Hypothalamus (tissue), 51 donors: Measurements from ENCODE around the gene STARD13.

Source experiments
- DNase-seq, 51 donors: peaks; one replicate each; lab custom pipeline; 2025; lab: John Stamatoyannopoulos, UW

Gene STARD13

DNA sequence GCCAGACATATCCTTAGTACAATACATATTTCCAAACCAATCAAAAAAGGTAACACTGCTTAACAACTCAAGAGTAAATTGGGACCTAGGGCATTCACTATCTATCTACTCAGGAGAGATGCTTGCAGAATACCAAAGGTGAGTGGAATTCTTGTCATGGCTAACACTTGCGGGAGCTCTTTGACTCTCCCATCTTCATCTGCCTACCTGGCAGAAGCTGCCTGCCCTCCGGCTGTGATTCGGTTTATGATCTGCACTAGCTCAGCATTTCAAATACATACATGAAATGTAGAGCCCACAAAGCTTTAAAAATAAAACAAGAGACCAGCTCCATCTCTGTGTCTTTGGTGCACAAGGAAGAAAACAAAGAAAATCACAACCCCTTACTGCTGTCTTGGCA, 127.3 kb downstream of the STARD13 start:
- DNase-seq, result no peak

DNA sequence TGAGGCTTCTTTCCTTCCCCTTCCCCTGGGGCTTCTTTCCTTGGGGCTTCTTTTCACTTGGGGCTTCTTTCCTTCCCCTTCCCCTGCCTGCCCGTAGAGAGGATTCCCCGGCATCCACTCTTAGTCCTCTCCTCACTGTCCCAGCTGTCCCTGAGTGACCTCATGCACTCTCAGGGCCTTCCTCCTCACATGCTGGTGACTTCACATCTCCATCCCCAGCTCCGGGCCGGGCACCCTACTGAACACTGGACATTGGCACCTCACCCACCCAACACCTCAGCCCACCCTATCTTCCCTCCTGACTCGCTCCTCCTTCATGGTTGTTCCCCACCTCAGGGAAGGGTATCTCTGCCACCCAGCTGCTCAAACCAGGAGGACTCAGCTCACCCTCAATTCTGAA, 130.6 kb downstream of the STARD13 start:
- DNase-seq, result no peak

DNA sequence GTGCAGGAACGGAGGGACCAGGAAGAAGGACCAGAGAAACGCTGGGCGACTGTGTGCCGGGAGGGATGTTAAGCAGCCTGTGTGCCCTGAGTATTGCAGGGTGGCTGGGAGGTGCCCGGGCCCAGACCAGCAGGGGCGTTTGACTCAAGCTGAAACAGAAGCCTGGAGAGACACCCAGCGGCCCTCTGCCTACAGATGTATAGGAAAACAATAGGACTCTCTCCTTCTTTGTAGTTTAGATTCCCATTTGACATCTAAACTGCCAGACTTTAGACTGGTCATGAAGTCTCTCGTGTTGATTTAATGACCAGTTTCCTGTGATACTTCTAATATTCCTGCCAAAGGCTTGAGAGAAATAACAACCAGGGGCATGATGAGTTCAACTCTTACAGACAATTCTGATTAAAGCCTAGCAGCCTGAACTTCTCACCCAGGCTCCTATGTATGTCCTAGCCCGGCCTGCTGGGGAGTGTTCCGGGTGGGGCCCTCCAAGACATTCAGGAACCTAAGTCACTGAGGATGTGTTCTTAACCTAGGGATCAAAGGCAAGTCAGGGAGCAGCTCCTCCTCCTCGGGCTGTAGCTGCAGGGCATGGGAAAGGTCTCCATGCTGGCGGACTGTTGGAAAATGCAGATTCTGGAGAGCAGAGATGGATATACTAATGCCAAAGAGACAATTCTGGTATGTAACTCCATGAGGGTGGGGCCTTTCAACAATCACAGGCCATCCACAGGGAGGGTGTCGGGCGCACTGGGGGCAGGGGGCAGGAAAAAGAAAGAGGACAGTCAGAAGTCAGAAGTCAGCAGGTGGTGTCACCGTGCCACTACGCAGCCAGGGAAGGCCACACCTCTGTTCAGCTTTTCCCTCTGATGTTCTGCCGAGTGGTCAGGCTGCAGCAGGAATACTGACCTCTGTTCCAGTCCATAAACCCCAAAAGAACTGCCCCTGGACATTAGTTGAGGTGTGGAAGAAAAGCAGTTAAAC, 131.8 kb downstream of the STARD13 start:
- peak in 1 of 51 donors; percentile 11 for DNase-seq

DNA sequence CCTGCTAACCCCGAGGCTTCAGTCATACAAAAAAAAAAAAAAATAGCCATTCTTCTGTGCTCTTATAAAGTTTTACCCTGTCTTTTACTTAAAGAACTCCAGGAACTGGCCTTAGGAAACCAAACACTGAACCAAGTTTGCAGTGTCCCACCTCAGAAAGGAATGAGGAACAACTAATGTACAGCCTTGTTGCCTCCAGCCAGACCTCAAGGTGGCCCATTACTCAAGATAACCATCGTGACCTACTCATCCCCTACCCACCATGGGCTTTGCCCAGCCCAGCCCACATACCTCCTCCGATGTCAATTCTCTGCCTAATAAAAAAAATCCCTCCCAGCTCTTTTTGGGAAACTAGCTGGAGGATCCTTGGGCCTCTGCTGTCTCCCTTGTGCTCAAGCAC, 133.2 kb downstream of the STARD13 start:
- no peak for DNase-seq

DNA sequence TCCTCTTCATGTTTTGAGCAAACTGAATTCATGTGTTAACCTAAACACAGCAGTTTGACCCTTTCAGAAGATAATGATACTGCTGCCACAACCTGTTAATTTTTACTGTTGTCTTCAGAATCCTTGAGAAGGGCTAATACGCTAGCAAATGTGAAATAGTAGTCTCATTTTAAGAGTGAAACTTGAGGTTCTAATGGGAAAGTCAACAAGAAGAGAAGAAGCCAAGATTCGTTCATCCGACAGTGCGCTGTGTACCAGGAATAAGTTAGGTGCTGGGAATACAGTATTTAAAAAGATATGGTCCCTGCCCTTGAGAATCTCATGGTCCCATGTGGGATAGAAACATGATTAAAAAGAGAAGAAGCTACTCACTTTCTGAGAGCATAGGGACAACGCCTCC, 134.9 kb downstream of the STARD13 start:
- DNase-seq, result no peak

DNA sequence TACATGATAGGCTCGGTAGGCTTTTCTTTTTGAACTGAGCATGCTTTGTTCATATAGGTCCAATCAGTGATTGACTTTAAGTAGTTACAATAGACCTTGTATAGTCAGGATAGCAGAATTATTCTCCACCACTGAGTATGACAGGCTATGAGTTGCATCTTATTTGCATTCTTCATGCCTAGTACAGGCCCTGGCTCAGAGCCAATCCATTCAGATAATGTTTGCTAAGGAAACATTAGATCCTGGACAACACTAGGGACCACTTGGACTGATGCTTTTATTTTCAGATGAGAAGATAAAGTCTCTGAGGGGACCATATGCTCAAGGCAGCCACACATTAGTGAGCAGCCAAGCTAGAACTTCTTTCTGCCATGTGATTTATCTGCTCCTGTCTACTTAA, 135.4 kb downstream of the STARD13 start:
- no peak for DNase-seq

DNA sequence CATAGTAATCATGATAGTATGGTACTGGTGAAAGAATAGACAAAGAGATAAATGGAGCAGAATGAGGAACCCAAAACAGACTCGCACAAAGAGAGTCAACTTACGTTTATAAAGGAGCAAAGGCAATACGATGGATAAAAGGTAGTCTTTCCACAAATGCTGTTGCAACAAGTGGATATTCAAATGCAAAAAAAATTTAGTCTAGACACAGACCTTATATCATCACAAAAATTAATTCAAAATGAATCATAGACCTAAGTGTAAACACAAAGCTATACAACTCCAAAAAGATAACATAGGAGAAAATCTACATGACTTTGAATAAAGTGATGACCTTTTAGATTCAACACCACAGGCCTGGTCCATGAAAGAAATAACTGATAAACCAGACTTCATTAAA, 137.7 kb downstream of the STARD13 start:
- DNase-seq, result no peak

DNA sequence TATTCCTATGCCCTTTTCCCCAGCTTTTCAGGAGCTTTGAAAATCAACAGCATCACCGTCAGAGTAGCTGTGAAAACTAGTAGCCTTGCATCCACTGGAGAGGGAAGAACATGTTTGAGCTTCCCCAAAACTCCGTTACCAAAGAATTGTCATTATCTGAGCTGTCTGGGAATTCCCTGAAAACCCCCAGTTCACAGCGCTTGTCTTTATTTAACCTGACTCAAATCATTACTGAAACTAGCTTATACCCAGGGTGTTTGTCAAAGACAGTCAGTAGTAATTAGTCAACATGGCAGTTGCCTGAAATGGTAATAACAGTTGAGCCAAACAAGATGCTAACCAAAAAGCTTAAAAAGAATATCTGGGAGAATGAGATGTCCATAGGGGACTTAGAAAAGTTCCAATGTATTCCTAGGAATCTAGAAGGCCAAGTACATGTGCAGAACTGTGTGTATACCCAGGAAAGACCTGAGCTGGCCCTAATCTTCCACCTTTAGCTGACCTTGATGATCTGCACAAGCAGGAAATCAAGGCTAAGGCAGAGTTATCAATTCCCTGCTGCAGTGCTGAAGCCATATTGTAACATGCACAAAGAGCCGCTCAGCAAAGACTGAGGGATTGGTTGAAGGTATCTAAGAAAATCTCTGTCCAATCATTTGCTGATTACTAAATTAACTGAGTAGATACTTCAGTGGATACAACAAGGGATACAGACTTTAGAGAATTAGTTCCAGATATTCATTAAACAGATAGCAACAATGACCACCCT, 138.5 kb downstream of the STARD13 start:
- DNase-seq, result no peak

DNA sequence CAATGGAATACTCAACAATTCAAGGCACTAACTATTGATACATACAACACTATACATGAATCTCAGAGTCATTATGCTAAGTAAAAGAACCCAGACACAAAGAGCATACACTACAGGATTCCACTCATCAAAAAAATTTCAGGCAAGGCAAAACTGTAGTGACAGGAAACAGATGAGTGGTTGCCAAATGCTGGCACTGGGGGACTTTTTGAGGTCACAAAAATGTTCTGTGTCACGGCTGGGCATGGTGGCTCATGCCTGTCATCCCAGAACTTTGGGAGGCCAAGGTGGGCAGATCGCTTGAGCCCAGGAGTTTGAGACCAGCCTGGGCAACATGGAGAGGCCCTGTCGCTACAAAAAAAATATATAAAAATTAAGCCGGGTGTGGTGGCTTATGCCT, 139.9 kb downstream of the STARD13 start:
- DNase-seq, result no peak

DNA sequence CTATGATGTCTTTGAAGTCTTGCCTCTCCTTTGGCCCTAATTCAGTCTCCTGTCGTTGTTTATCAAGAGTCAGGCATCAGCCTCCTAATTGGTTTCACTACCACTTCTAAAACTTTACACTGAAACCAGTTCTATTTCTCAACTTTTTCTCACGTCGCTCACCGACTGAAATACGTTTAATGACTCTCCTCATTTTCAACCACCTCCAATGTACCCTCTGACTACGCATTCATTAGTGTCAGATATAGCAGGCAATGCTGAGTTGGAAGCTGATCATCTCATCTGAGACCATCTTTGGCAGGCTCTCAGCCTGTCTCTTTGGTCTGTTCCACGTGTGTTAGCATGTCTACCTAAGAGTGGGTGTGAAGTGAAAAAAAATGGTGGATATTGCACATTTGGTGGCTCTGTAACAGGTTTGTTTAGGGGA, 141.2 kb downstream of the STARD13 start:
- DNase-seq, result no peak

DNA sequence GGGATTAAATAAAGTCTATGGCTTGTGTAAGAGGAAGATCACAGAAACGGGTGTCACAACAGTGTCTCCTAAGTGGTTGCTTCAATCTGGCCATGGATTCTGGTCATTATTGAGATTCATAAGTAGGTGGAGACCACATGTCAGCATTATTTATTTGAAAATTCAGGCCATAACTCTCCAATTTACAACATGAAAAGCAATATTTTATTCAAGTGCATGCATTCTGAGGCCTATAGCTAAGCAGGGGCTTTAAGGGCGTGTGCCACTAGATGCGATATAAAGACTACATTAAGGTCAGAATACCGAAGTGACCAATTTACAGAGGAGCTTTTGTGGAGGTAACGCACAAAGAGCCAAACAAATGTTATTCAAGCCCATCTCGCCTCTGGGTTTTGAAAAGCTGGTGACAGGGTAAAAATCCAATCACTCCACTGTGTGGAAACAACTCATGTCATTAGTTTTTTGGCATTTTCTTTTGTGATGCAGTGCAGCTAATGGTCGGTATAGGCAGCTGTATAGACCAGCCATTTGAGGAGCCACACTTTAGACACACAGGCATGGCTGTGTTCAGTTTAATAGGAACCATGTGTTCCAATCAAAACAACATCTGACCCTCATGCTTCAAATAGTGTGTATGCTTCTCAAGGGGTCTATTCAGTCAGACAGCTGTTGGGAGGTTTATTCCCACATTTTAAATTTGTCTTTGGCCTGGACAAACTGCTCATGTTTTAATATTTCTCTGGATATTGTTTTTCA, 145.6 kb downstream of the STARD13 start:
- no peak for DNase-seq

DNA sequence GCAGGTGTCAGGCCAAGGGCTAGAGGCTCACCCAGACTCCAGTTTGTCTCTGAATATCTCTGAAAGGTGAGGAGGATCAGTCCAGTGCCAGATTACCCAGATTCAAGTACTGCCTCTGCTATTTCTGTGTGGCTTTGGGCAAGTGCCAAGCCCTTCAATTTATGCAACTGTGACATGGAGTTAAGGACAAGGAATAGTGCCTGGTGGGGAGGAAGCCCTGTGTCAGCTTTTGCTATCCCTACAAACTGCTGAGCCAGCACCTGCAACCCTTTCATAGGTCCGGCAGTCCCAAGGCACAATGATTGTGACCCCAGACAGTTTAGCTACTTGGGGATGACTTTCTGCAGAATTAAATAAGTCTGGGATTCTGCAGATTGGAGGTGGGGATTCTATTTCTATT, 146.4 kb downstream of the STARD13 start:
- peak in 8 of 51 donors; percentile 7 to 20 (median 14) for DNase-seq

DNA sequence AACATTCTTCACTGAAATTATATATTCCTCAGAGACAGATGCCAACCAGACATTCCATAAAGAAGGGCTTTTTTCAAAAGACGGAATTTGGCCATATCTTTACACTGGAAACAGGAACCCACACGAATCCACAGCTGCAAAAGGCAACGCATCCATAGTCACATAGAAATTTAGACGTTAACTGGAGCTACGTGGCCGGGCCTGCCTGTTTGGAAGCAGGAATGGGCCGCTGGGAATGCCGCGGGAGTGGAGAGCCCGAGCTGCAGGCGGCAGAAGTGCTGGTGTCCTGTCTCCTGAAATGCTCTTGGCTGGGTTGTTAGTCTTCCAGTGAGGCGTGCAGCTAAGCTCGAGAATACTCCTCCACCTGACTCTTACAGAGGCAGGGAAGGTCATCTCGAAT, 147.1 kb downstream of the STARD13 start:
- DNase-seq, result peak in 1 of 51 donors; percentile 10

DNA sequence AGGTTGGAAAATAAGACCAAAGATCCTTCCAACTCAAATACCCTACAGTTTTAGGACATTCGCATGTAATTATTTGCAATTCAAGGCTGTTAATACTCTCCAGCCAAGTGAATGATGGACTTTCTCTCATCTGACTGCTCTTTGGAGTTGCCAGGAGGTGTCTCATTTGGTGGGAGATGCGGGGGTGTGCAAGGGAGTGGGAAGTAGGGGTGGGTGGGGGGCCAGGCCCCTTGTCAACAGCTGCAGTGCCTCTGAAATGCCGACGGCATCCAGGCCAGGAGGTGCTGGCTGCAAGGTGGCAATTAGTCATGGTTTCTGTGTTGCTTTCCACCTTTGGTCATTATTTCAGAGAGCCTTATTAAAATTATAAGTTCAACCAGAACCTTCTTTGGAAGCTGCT, 147.8 kb downstream of the STARD13 start:
- DNase-seq, result no peak

DNA sequence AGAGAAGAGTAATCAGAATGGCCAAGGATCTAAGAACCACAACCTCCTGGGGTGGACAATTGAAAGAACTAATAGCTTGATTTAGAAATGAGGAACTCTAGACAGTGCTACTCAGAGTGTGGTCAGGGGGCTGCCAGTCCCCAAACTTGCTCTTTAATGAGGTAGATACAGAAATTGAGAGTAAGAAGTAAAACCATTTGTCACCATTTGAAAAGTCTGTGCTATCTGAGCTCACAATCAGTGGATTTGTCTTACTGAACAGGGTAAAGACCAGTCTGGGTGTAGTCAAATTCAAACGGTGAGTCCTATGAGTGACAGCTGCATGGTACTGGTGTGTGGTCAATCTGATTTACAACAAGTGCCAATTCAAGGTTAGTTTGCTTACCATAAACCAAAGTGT, 150.5 kb downstream of the STARD13 start:
- DNase-seq, result no peak

DNA sequence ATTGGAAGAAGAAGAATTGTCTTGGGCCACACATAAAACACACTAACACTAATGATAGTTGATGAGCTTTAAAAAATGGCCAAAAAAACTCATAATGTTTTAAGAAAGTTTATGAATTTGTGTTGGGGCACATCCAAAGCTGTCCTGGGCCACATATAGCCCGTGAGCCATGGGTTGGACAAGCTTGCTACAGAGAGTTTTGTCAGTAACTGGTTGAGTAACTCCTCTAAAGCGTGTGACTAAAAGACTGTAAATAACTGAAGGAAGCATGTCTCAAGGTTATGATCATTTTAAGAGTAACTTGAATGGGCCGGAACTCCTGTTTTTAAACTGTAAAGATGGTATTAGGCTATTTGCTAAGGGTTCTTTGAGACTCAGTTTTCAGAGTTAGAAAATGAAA, 151.3 kb downstream of the STARD13 start:
- no peak for DNase-seq

DNA sequence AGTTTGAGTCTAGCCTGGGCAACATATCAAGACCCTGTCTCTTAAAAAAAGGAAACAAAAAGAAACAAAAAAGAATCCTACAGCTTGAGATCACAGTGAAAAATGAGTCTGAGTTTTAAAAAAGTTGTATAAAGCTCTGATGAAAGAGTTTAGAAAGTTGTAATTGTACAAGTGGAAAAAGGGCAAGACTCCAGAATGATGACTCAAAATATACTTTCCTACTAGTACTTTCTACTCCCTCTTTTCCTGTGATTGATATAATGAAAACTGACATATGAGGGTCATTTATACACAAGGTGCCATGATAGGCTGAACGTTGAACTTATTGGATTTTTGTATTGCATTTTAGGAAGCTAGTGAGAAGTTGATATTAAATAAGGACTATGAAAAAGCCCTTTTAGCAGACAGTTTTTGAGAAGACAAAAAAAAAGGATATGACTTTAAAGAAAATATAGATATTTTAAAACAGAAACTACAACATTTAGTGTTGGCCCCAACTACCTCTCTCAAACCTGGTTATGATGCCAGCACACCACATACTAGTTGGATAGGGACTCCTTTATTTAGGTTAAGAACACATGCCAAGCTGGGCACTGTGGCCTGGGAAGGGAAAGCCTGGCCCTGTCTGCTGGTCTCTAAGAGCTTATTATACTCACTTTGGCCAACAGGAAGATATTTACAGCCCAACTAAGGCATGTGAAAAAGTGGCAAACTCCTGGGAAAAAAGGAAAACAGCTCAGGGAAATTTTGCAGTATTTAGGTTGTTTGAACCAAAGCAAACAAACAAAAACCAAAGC, 152.7 kb downstream of the STARD13 start:
- no peak for DNase-seq

DNA sequence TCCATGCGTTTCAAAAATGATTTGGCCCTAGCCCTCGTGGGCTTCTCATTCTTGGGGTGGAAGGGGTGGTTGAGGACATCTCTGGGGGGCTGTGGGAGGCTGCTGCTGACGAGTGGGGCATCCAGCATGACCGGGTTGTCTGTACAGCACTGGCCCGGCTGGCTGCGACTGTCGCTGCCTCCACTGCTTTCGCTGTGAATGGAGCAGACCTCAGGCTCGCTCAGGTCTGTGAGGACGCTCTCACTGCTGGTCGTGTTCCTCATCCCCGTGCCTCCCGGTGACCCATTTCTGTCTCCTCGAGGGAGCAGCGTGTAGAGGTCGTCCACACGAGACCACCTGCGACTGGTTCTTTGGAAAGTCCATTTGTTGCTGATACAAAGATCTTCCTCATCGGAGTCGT, 155.7 kb downstream of the STARD13 start:
- DNase-seq, result no peak

DNA sequence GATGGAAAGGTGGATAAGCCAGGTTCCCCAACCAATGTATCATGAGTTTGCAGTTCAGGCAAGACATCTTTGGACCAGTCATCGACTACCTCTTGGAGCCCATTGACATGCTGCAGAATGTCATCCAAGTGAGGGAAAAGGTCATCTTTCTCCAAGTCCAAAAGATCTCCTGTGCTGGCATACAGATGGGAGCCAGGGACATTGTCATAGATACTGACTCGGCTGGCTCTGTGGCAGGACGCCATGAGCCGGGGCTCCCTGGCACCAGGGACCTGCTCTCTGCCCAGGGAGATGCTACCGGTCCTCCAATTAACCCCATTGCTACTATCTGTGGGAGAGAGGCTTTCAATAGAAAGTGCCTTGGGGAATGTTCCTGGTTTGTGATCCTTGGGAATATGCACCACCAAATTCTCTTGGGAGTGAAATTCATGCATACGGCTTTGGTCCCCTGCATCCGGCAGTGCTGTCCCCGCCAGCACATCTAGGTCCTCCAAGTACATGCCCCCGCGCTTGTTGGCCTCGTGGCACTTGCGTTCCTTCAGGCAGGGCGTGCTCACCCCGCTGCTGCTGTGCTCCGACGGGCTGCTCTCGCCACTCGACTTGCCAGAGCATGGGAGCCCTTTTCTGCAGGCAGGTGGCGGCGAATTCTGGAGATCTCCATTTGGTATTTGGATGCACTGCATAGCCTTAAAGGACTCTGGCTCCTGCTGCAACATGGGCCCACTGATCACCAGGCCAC, 156.3 kb downstream of the STARD13 start:
- no peak for DNase-seq

DNA sequence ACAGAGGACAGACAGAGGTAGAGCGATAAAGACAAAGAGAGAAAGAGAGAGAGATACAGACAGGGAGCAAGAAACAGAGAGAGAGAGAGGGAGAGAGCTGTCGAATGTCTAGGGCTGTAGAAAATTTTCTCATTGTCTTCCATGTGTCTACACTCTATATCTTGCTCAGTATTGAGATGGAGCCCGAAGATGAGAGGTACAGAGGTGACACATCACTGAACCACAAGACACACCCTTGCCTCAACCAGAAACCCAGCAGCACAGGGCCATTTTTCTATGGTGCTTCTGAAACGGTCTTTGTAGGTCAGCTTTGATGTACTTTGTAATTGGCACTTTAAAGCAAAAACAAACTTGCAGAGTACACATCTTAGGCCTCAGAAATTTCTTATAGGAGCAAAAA, 157.4 kb downstream of the STARD13 start:
- DNase-seq, result no peak
